GM12878 (cell line): ENCODE data around the gene CUEDC1. TPM values are rescaled to one million over a fixed set of nuclear protein-coding genes. Genes with fewer than 3 reads are reported as not detected.

ENCODE experiments used
- ATAC-seq: fragments of 200-7000 bp; cut with Tn5 transposase; 3 replicates; pipeline ENCODE4 v1.9.1; 2020; ENCODE audit warnings: mild to moderate bottlenecking, moderate library complexity
- BruUV-seq: library from RNA; stranded (reverse); fragments of 400-500 nt; replicated peaks from 2 replicates; lab custom pipeline; 2021; lab: Mats Ljungman, UMichigan
- CTCF ChIA-PET: fragments of 300-600 bp; sonication (Branson Sonifier 250); formaldehyde crosslinking; extraction: SDS; loops from one replicate; lab custom pipeline; 2021; ENCODE audit warnings: inconsistent platforms; lab: Yijun Ruan, JAX
- POLR2A ChIA-PET: fragments of 350-600 bp; formaldehyde crosslinking; extraction: SDS; loops from one replicate; lab custom pipeline; 2021; ENCODE audit warnings: inconsistent platforms; lab: Charles Lee
- RAD21 ChIA-PET: fragments of 300-600 bp; sonication (Branson Sonifier 250); formaldehyde crosslinking; loops from one replicate; lab custom pipeline; 2023; ENCODE audit warnings: antibody characterized with exemption; ENCODE audit not compliant: unreplicated experiment; lab: Charles Lee
- SMC1A ChIA-PET: fragments of 300-600 bp; sonication (Branson Sonifier 250); formaldehyde crosslinking; loops from one replicate; lab custom pipeline; 2023; ENCODE audit not compliant: unreplicated experiment, uncharacterized antibody; lab: Charles Lee
- DNase-seq: peaks from one replicate; pipeline ENCODE4 v3.0.0-alpha.2; 2011; ENCODE audit warnings: low read depth, low spot score
- FAIRE-seq: peaks from 3 replicates; lab custom pipeline; 2011; peaks lifted over from hg19 to GRCh38; lab: Jason Lieb, UNC
- H2AFZ ChIP-seq: 2 replicates; pipeline ENCODE4 v1.6.0; 2011; ENCODE audit warnings: low read depth, low read length, control low read depth; ENCODE audit not compliant: control insufficient read depth
- H3K27ac ChIP-seq: 2 replicates; pipeline ENCODE4 v1.5.1; 2011; ENCODE audit warnings: control low read depth; ENCODE audit not compliant: control insufficient read depth, insufficient read depth
- H3K27me3 ChIP-seq, 2 experiments: replicated peaks in 1 of 2; 2 replicates each; pipeline versions ENCODE4 v1.6.0 to v1.6.1; 2011; ENCODE audit warnings: low read length in 1 of 2; ENCODE audit not compliant: control insufficient read depth in 2 of 2, insufficient read depth in 2 of 2
- H3K36me3 ChIP-seq, 2 experiments: 2 replicates each; pipeline ENCODE4 v1.5.1; 2011; ENCODE audit warnings: low read length in 1 of 2; ENCODE audit not compliant: control insufficient read depth in 2 of 2, insufficient read depth in 2 of 2
- H3K4me1 ChIP-seq: 2 replicates; pipeline ENCODE4 v1.6.1; 2011; ENCODE audit warnings: mild to moderate bottlenecking, low read length, moderate library complexity, mixed read lengths; ENCODE audit not compliant: control insufficient read depth, insufficient read depth
- H3K4me2 ChIP-seq: 2 replicates; pipeline ENCODE4 v1.6.0; 2011; ENCODE audit warnings: control low read depth; ENCODE audit not compliant: control insufficient read depth, insufficient read depth
- H3K4me3 ChIP-seq: fragments of 200-600 bp; sonication (generic); 2 replicates; pipeline ENCODE4 v1.5.1; 2016
- H3K79me2 ChIP-seq: 2 replicates; pipeline ENCODE4 v1.6.0; 2011; ENCODE audit warnings: low read length; ENCODE audit not compliant: control insufficient read depth, insufficient read depth
- H3K9ac ChIP-seq: 2 replicates; pipeline ENCODE4 v1.8.0; 2011; ENCODE audit warnings: low read length, control low read depth, mixed read lengths; ENCODE audit not compliant: control insufficient read depth, insufficient read depth
- H3K9me3 ChIP-seq: replicated peaks from 3 replicates; pipeline ENCODE4 v1.5.1; 2011; ENCODE audit warnings: mild to moderate bottlenecking, low read length; ENCODE audit not compliant: control insufficient read depth, insufficient read depth
- H4K20me1 ChIP-seq: 2 replicates; pipeline ENCODE4 v1.6.0; 2011; ENCODE audit not compliant: control insufficient read depth, insufficient read depth
- BCL11A ChIP-seq: IDR thresholded peaks from 2 replicates; pipeline ENCODE4 v1.6.1; 2011; ENCODE audit warnings: low read depth, low read length
- FOS ChIP-seq: IDR thresholded peaks from 3 replicates; pipeline ENCODE4 v1.6.1; 2011; ENCODE audit warnings: borderline replicate concordance; ENCODE audit not compliant: insufficient read length; ENCODE audit errors: extremely low read depth
- MAX ChIP-seq: IDR thresholded peaks from 2 replicates; pipeline ENCODE4 v1.6.1; 2012; ENCODE audit warnings: low read depth, low read length, improper control_type of control experiment
- NR2C2 ChIP-seq: IDR thresholded peaks from 2 replicates; pipeline ENCODE4 v1.6.1; 2011; ENCODE audit warnings: borderline replicate concordance, low read depth; ENCODE audit not compliant: control insufficient read depth, insufficient read length
- RB1 ChIP-seq: fragments of 450-650 bp; formaldehyde crosslinking; IDR thresholded peaks from 2 replicates; pipeline ENCODE4 v1.6.1; 2017; ENCODE audit warnings: mild to moderate bottlenecking, borderline replicate concordance
- SMAD1 ChIP-seq: fragments of 450-650 bp; IDR thresholded peaks from 2 replicates; pipeline ENCODE4 v1.6.1; 2018; ENCODE audit warnings: mild to moderate bottlenecking, low read depth; ENCODE audit not compliant: partially characterized antibody
- SMC3 ChIP-seq: IDR thresholded peaks from 2 replicates; pipeline ENCODE4 v1.6.1; 2011; ENCODE audit warnings: low read length, improper control_type of control experiment, borderline replicate concordance
- SPI1 ChIP-seq: IDR thresholded peaks from 2 replicates; pipeline ENCODE4 v1.6.1; 2011; ENCODE audit warnings: low read depth, mild to moderate bottlenecking, low read length, moderate library complexity, borderline replicate concordance; ENCODE audit not compliant: insufficient read depth
- WGBS: methylation state at CpG from one replicate; pipeline ENCODE4 v1.1.6; 2016; ENCODE audit warnings: low lambda C conversion rate; ENCODE audit not compliant: insufficient replicate concordance, insufficient coverage; ENCODE audit errors: missing lambda C conversion rate; 5-methylcytosine and 5-hydroxymethylcytosine counted together
- in situ Hi-C: fragments of 300-500 bp; cut with MboI; formaldehyde crosslinking; loops from 9 replicates; pipeline ENCODE4 v1.14.3; 2018; ENCODE audit warnings: mixed read lengths
- intact Hi-C: fragments of 100-400 bp; cut with micrococcal nuclease; formaldehyde crosslinking; loops from one replicate; pipeline ENCODE4 v1.14.2; 2022; ENCODE audit not compliant: unreplicated experiment
- polyA plus RNA-seq, 11 experiments: library from polyadenylated mRNA; depleted of rRNA in 4 of 11; unstranded in 6 of 11; stranded (reverse) in 5 of 11; fragments of >200 nt; fragmentation: Nextera tagmentation in 4 of 11; fragmentation: Illumina TruSeq in 1 of 11; extraction: Ambion mirVana in 4 of 11; extraction: Trizol in 1 of 11; gene quantifications; 1 replicate in 1 of 11; 2 replicates in 10 of 11; pipeline versions ENCODE4 v1.2.1 to v1.2.3, GENCODE V29; 2011 to 2016; ENCODE audit warnings: inconsistent platforms in 2 of 11, missing spikeins in 2 of 11, low read depth in 1 of 11
- total RNA-seq, 4 experiments: library from RNA; depleted of rRNA in 3 of 4; stranded (reverse); fragments of >200 nt in 3 of 4; fragmentation: Illumina TruSeq in 1 of 4; extraction: Trizol in 1 of 4; gene quantifications; 2 replicates each; pipeline versions ENCODE4 v1.2.1 to v1.2.3, GENCODE V29; 2013 to 2021
- TF ChIP-seq, protein P1 (sequence below): fragments of 450-650 bp; IDR thresholded peaks from 2 replicates; pipeline ENCODE4 v1.6.1; 2016; ENCODE audit warnings: mild to moderate bottlenecking, moderate library complexity, borderline replicate concordance
- TF ChIP-seq, protein P2 (sequence below): fragments of 150-350 bp; IDR thresholded peaks from 2 replicates; pipeline ENCODE4 v1.6.1; 2016; ENCODE audit warnings: low read depth, low read length

CUEDC1 gene
- total and polyA plus RNA-seq, 10 of the 15 experiments (the other 5 are each of a cell fraction or from before 2014, with no cell fraction given), result 0.24 to 7.4 (median 1.8) TPM

- no peak for ATAC-seq
- Histone ChIP-seq H4K20me1 (no peaks in the 10 kb centered on the region), H3K4me1 (no peaks in the 10 kb centered on the region), H3K9me3 (no peaks in the 10 kb centered on the region), H3K36me3 (no peaks in the 10 kb centered on the region), H3K27ac (no peak overlapping the region), H2AFZ (no peak overlapping the region), H3K9ac (no peak overlapping the region), H3K27me3 (no peaks in the 10 kb centered on the region), H3K79me2 (no peaks in the 10 kb centered on the region), H3K4me2 (no peak overlapping the region), H3K4me3 (no peak overlapping the region)
- WGBS, result 31% methylated on average over 9 of the region's 9 CpGs
- SMC1A ChIA-PET, result interaction anchor here (0.8 to 2.2 kb wide), 5 partner anchors 28 to 84 kb away, joined by 3 to 8 read pairs (median 5); no protein-coding TSS in a partner anchor
- intact Hi-C loops (no loop called here), in situ Hi-C loops (no loop called here)
- RAD21 ChIA-PET, result interaction anchor here (0.7 to 1.0 kb wide), 2 partner anchors 79 to 84 kb away, joined by 3 read pairs; no protein-coding TSS in a partner anchor
- TF ChIP-seq NR2C2 (no peak), SMC3 (no peak), SPI1 (no peak), BCL11A (no peak), MAX (no peak), SMAD1 (no peak), RB1 (no peak), FOS (no peak)
- TF ChIP-seq, protein P1, sequence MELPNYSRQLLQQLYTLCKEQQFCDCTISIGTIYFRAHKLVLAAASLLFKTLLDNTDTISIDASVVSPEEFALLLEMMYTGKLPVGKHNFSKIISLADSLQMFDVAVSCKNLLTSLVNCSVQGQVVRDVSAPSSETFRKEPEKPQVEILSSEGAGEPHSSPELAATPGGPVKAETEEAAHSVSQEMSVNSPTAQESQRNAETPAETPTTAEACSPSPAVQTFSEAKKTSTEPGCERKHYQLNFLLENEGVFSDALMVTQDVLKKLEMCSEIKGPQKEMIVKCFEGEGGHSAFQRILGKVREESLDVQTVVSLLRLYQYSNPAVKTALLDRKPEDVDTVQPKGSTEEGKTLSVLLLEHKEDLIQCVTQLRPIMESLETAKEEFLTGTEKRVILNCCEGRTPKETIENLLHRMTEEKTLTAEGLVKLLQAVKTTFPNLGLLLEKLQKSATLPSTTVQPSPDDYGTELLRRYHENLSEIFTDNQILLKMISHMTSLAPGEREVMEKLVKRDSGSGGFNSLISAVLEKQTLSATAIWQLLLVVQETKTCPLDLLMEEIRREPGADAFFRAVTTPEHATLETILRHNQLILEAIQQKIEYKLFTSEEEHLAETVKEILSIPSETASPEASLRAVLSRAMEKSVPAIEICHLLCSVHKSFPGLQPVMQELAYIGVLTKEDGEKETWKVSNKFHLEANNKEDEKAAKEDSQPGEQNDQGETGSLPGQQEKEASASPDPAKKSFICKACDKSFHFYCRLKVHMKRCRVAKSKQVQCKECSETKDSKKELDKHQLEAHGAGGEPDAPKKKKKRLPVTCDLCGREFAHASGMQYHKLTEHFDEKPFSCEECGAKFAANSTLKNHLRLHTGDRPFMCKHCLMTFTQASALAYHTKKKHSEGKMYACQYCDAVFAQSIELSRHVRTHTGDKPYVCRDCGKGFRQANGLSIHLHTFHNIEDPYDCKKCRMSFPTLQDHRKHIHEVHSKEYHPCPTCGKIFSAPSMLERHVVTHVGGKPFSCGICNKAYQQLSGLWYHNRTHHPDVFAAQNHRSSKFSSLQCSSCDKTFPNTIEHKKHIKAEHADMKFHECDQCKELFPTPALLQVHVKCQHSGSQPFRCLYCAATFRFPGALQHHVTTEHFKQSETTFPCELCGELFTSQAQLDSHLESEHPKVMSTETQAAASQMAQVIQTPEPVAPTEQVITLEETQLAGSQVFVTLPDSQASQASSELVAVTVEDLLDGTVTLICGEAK, result no peak
- TF ChIP-seq, protein P2, sequence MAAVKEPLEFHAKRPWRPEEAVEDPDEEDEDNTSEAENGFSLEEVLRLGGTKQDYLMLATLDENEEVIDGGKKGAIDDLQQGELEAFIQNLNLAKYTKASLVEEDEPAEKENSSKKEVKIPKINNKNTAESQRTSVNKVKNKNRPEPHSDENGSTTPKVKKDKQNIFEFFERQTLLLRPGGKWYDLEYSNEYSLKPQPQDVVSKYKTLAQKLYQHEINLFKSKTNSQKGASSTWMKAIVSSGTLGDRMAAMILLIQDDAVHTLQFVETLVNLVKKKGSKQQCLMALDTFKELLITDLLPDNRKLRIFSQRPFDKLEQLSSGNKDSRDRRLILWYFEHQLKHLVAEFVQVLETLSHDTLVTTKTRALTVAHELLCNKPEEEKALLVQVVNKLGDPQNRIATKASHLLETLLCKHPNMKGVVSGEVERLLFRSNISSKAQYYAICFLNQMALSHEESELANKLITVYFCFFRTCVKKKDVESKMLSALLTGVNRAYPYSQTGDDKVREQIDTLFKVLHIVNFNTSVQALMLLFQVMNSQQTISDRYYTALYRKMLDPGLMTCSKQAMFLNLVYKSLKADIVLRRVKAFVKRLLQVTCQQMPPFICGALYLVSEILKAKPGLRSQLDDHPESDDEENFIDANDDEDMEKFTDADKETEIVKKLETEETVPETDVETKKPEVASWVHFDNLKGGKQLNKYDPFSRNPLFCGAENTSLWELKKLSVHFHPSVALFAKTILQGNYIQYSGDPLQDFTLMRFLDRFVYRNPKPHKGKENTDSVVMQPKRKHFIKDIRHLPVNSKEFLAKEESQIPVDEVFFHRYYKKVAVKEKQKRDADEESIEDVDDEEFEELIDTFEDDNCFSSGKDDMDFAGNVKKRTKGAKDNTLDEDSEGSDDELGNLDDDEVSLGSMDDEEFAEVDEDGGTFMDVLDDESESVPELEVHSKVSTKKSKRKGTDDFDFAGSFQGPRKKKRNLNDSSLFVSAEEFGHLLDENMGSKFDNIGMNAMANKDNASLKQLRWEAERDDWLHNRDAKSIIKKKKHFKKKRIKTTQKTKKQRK, result no peak
- BruUV-seq, result no TSS peak
- POLR2A ChIA-PET, result interaction anchor here (0.8 to 1.0 kb wide), 2 partner anchors 12 to 25 kb away, joined by 3 to 4 read pairs; no protein-coding TSS in a partner anchor
- no peak for DNase-seq
- CTCF ChIA-PET, result interaction anchor here (1.3 to 2.1 kb wide), 6 partner anchors 23 to 84 kb away, joined by 3 to 11 read pairs (median 4); no protein-coding TSS in a partner anchor
- FAIRE-seq, result no peak
Observed at GRCh38 chr17:57915544-57915943, 39.7 kb downstream of the CUEDC1 start.
